Spleen (tissue), 11 donors: ENCODE results near the gene NPHS1. TPM values are rescaled to one million over a fixed set of nuclear protein-coding genes. Genes with fewer than 3 reads are reported as not detected.
A peak's percentile ranks its signal among the peaks of the same experiment; 100 is the strongest.

Source experiments
- DNase-seq: peaks from one replicate; pipeline ENCODE4 v3.0.0-alpha.2; 2020
- H3K27ac ChIP-seq, 8 donors: fragments of 200-600 bp; sonication (generic) in 7 of 8; 1 replicate in 4 of 8; 2 replicates in 4 of 8; pipeline versions ENCODE4 v1.5.0 to v1.8.0; 2016 to 2021; ENCODE audit warnings: inconsistent platforms in 4 of 8, mild to moderate bottlenecking in 4 of 8, moderate library complexity in 1 of 8
- H3K27me3 ChIP-seq, 7 donors: fragments of 200-600 bp; sonication (generic) in 6 of 7; replicated peaks in 1 of 7; 1 replicate in 4 of 7; 2 replicates in 3 of 7; pipeline versions ENCODE4 v1.5.0 to v1.8.0; 2016 to 2021; ENCODE audit warnings: inconsistent platforms in 3 of 7, mild to moderate bottlenecking in 1 of 7
- H3K36me3 ChIP-seq, 6 donors: fragments of 200-600 bp; sonication (generic) in 5 of 6; 1 replicate in 4 of 6; 2 replicates in 2 of 6; pipeline versions ENCODE4 v1.5.0 to v1.8.0; 2016 to 2021; ENCODE audit warnings: inconsistent platforms in 2 of 6
- H3K4me1 ChIP-seq, 6 donors: fragments of 200-600 bp; sonication (generic) in 5 of 6; 1 replicate in 3 of 6; 2 replicates in 3 of 6; pipeline versions ENCODE4 v1.5.0 to v1.8.0; 2016 to 2021; ENCODE audit warnings: inconsistent platforms in 3 of 6
- H3K4me3 ChIP-seq, 8 donors: fragments of 200-600 bp; sonication (generic) in 7 of 8; 1 replicate in 4 of 8; 2 replicates in 4 of 8; pipeline versions ENCODE4 v1.5.0 to v1.8.0; 2016 to 2021; ENCODE audit warnings: inconsistent platforms in 4 of 8, mild to moderate bottlenecking in 4 of 8, moderate library complexity in 2 of 8
- H3K9me3 ChIP-seq, 8 donors: fragments of 200-600 bp; sonication (generic) in 7 of 8; 1 replicate in 4 of 8; 2 replicates in 4 of 8; pipeline versions ENCODE4 v1.5.0 to v1.8.0; 2016 to 2021; ENCODE audit warnings: inconsistent platforms in 4 of 8
- CTCF ChIP-seq, 11 experiments: fragments of 200-600 bp in 7 of 11; fragments of 450-650 bp in 4 of 11; sonication (generic) in 4 of 11; IDR thresholded peaks in 8 of 11; conservative IDR thresholded peaks in 3 of 11; 1 replicate in 7 of 11; 2 replicates in 4 of 11; pipeline versions ENCODE4 v1.4.0 to v1.8.0; 2016 to 2021; ENCODE audit warnings: antibody characterized with exemption in 11 of 11, inconsistent platforms in 4 of 11, mild to moderate bottlenecking in 1 of 11
- POLR2A ChIP-seq, 3 donors: fragments of 450-650 bp; IDR thresholded peaks; one replicate each; pipeline ENCODE4 v1.5.1; 2017; ENCODE audit warnings: antibody characterized with exemption in 3 of 3, mild to moderate bottlenecking in 1 of 3
- POLR2AphosphoS5 ChIP-seq, 3 donors: sonication (generic); formaldehyde crosslinking; IDR thresholded peaks; one replicate each; pipeline ENCODE4 v1.5.1; 2017; ENCODE audit warnings: antibody characterized with exemption in 3 of 3
- WGBS, 5 donors: extraction: QIAGEN DNeasy Blood & Tissue Kit in 3 of 5; methylation state at CpG; one replicate each; pipeline versions ENCODE4 v1.1.5 to v1.1.7; 2013 to 2018; 5-methylcytosine and 5-hydroxymethylcytosine counted together
- intact Hi-C: fragments of 100-400 bp; cut with DNase I; formaldehyde crosslinking; loops from one replicate; pipeline ENCODE4 v1.15.0; 2023; ENCODE audit warnings: low total_unique reads
- polyA plus RNA-seq, 3 donors: library from polyadenylated mRNA; stranded (reverse); fragments of 200-250 nt; gene quantifications; one replicate each; pipeline ENCODE4 v1.2.1, GENCODE V29; 2013
- total RNA-seq, 7 donors: library from RNA; depleted of rRNA in 3 of 7; stranded (reverse); fragments of >200 nt in 3 of 7; fragmentation: NEBNext Ultra II Directional in 4 of 7; extraction: Animal tissue kit (Norgen Biotek cat#: 25700) in 4 of 7; gene quantifications; one replicate each; pipeline versions ENCODE4 v1.1.0 to v1.2.1, GENCODE V29; 2016 to 2021
- donor health status: healthy with polysubstance abuse.
- donor health status: DM: no; HTN: no; CAD: no; lungs with moderate emphysema.
- donor health status: DM: no; HTN: no; CAD: no.
- donor health status: Bipolar disorder and iron deficiency.
- donor health status: healthy.
- donor health status: DM: no; HTN: no; CAD: no.
- donor health status: DM: yes; HTN: yes; CAD: no.

NPHS1 gene
- total and polyA plus RNA-seq, 10 donors = 0.10 to 0.60 (median 0.20) TPM; not detected in 5

DNA sequence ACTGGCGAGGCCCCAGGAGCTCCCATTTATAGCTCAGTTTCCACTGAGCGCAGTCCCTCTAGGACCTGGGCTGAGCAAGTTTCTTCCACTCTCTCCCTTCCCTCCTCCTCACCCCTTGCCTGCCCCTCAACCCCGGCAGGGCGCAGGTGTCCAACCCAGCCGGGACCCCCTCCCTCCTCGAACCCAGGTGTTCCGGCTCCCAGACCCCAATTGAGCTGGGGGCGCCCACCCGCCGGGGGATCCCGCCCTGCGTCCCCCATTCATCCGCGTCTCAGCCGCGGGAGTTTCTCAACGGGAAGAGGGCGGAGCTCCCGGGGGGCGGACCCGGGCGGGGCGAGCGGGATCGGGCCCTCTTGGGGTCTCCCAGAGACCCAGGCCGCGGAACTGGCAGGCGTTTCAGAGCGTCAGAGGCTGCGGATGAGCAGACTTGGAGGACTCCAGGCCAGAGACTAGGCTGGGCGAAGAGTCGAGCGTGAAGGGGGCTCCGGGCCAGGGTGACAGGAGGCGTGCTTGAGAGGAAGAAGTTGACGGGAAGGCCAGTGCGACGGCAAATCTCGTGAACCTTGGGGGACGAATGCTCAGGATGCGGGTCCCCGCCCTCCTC, 4.3 kb upstream of the NPHS1 start, which contains the start of gene KIRREL2:
Gene KIRREL2 (plus strand): TSS at position 366 of the 604 bp plus-strand sequence. CDS start 209 bp downstream, at position 575.
- intact Hi-C loops = no loop called here
- Histone ChIP-seq H3K4me1 (peaks cover 5 to 24% (median 15%) of the 10 kb centered on the region in 6 donors), H3K27ac (no peak within 1 kb of the TSS), H3K9me3 (no peaks in the 10 kb centered on the region), H3K4me3 (peak within 1 kb of the TSS; percentile 36 to 72 (median 48)), H3K36me3 (no peaks in the 10 kb centered on the region), H3K27me3 (peaks cover 0 to 99% (median 65%) of the 10 kb centered on the region in 7 donors)
- TF ChIP-seq POLR2AphosphoS5 (IDR thresholded peaks at IDR 0.05) (no peak), POLR2A (IDR thresholded peaks at IDR 0.05) (no peak), CTCF (IDR thresholded peaks at IDR 0.05 in 8 of 11, conservative IDR thresholded peaks at IDR 0.05 in 3 of 11) (no peak)
- peak; percentile 77 for DNase-seq
- WGBS, 5 donors = 1 to 2% (median 1%) methylated on average over 23 to 42 of the region's 42 CpGs

DNA sequence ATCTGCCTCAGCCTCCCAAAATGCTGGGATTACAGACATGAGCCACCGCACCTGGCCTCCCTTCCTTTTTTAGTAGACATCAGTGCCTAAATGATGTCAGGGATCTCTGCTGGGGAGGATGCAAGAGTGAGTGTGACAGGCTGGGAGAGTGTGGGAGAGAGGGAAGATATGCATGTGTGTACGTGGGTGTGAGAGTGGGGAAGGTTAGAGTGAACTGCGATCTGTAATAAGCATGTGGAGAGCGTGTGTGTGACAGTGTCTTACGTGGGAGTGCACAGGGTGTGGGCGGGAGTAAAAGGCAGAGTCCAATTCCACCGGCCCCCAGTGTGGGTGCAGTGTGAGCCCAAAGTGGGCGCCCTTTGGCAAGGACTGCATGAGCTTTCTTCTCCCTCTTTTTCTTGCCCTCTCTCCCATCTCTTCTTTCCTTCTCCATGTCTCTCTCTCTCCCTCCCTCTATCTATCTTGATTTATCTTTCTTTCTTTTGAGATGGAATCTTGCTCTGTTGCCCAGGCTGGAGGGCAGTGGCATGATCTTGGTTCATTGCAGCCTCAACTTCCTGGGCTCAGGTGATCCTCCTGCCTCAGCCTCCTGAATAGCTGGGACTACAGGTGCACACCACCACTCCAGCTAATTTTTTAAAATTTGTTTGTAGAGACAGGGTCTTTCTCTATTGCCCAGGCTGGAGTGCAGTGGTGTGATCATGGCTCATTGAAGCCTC, 893 bp upstream of the NPHS1 start:
- Histone ChIP-seq H3K9me3 (no peaks in the 10 kb centered on the region), H3K4me1 (peaks cover 5 to 17% (median 15%) of the 10 kb centered on the region in 6 donors), H3K27me3 (peaks cover 0 to 99% (median 56%) of the 10 kb centered on the region in 7 donors), H3K27ac (no peak overlapping the region), H3K4me3 (no peak overlapping the region), H3K36me3 (no peaks in the 10 kb centered on the region)
- intact Hi-C loops = no loop called here
- 56 to 75% (median 69%) methylated on average over 8 of the region's 8 CpGs for WGBS, 5 donors
- no peak for DNase-seq
- no peak for TF ChIP-seq POLR2A (IDR thresholded peaks at IDR 0.05)
- TF ChIP-seq POLR2AphosphoS5 (IDR thresholded peaks at IDR 0.05) = no peak
- TF ChIP-seq CTCF (IDR thresholded peaks at IDR 0.05 in 8 of 11, conservative IDR thresholded peaks at IDR 0.05 in 3 of 11) = no peak

DNA sequence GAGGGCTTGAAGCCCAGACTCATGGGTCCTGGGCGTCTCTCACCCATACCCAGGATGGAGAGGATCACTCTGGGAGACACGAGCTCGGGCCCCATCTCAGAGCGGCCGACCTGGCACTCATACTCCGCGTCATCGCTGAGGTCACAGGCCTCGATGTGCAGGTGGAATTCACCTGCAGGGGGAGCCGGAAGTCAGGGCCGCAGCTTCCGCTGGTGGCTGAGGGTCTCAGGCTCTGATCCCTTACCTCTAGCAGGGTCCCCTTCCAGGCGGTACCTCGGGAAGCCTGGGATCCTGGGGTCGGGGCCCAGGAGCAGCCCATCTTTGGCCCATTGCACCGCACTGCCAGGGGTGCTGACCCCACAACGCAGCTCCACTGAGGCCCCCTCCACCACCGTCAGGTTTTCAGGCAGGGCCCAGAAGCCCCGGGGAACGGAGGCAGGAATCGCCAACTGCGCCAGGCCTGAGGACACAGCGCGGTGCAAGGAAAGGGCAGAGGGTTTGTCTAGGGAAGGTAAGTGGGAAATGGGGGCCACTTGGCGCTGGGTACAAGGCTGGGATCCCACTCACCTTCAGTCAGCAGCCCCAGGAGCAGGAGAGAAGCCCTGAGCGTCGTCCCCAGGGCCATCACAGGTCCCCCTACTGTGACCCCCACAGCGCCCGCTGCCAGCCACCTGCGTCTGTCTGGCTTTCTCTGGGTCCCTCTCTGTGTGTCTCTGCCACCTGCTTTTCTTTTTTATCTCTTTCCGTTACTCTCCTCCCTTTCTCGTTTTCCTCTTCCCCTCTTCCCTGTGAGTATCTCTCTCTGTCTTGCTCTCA, 883 bp downstream of the NPHS1 start:
- no peak overlapping the region for H3K27ac ChIP-seq
- whole genome bisulfite sequencing, 5 donors = 45 to 53% (median 46%) methylated on average over 23 to 32 of the region's 32 CpGs
- TF ChIP-seq CTCF (IDR thresholded peaks at IDR 0.05 in 8 of 11, conservative IDR thresholded peaks at IDR 0.05 in 3 of 11) (no peak), POLR2A (IDR thresholded peaks at IDR 0.05) (no peak), POLR2AphosphoS5 (IDR thresholded peaks at IDR 0.05) (no peak)
- intact Hi-C loops = no loop called here
- no peaks in the 10 kb centered on the region for H3K9me3 ChIP-seq
- H3K27me3 ChIP-seq = peaks cover 0 to 98% (median 57%) of the 10 kb centered on the region in 7 donors
- no peak for DNase-seq
- H3K36me3 ChIP-seq = no peaks in the 10 kb centered on the region
- peaks cover 2 to 6% (median 5%) of the 10 kb centered on the region in 6 donors for H3K4me1 ChIP-seq
- no peak overlapping the region for H3K4me3 ChIP-seq
